GM23248 (cell line): ENCODE results near the gene RAD51B. TPM values are rescaled to one million over a fixed set of nuclear protein-coding genes. Genes with fewer than 3 reads are reported as not detected.
A peak's percentile ranks its signal among the peaks of the same experiment; 100 is the strongest.

Experiments used
- DNase-seq: peaks from one replicate; pipeline ENCODE4 v3.0.0-alpha.2; 2015
- H2AFZ ChIP-seq: fragments of 200-600 bp; sonication (generic); 2 replicates; pipeline ENCODE4 v1.6.1; 2016; ENCODE audit warnings: antibody characterized with exemption
- H3F3A ChIP-seq: fragments of 200-600 bp; sonication (generic); 2 replicates; pipeline ENCODE4 v1.6.1; 2016; ENCODE audit warnings: mild to moderate bottlenecking, antibody characterized with exemption, mixed run types; ENCODE audit not compliant: insufficient read depth
- H3K27ac ChIP-seq: fragments of 200-600 bp; sonication (generic); 2 replicates; pipeline ENCODE4 v1.5.1; 2016; ENCODE audit warnings: mild to moderate bottlenecking
- H3K27me3 ChIP-seq: fragments of 200-600 bp; sonication (generic); replicated peaks from 2 replicates; pipeline ENCODE4 v1.6.1; 2016; ENCODE audit warnings: mild to moderate bottlenecking; ENCODE audit not compliant: insufficient read depth
- H3K36me3 ChIP-seq: fragments of 200-600 bp; sonication (generic); 2 replicates; pipeline ENCODE4 v1.6.1; 2016; ENCODE audit warnings: low read depth, mild to moderate bottlenecking
- H3K4me1 ChIP-seq: fragments of 200-600 bp; sonication (generic); 2 replicates; pipeline ENCODE4 v1.6.1; 2016; ENCODE audit warnings: mild to moderate bottlenecking; ENCODE audit not compliant: insufficient read depth
- H3K4me2 ChIP-seq: fragments of 200-600 bp; sonication (generic); one replicate; pipeline ENCODE4 v1.6.1; 2016; ENCODE audit warnings: mild to moderate bottlenecking; ENCODE audit not compliant: unreplicated experiment
- H3K4me3 ChIP-seq: fragments of 200-600 bp; sonication (generic); 2 replicates; pipeline ENCODE4 v1.5.1; 2016; ENCODE audit warnings: mild to moderate bottlenecking
- H3K79me2 ChIP-seq: fragments of 200-600 bp; sonication (generic); 2 replicates; pipeline ENCODE4 v1.6.1; 2016; ENCODE audit warnings: mild to moderate bottlenecking; ENCODE audit not compliant: insufficient read depth
- H3K9ac ChIP-seq: fragments of 200-600 bp; sonication (generic); 2 replicates; pipeline ENCODE4 v1.6.1; 2016; ENCODE audit warnings: mild to moderate bottlenecking
- H3K9me2 ChIP-seq: fragments of 200-600 bp; sonication (generic); 2 replicates; pipeline ENCODE4 v1.6.1; 2016; ENCODE audit warnings: mixed run types, mild to moderate bottlenecking, moderate library complexity; ENCODE audit not compliant: insufficient read depth
- H3K9me3 ChIP-seq: fragments of 200-600 bp; sonication (generic); one replicate; pipeline ENCODE4 v1.6.1; 2017; ENCODE audit warnings: low read depth
- H4K20me1 ChIP-seq: fragments of 200-600 bp; sonication (generic); 2 replicates; pipeline ENCODE4 v1.6.0; 2016; ENCODE audit not compliant: insufficient read depth
- EZH2 ChIP-seq: fragments of 200-600 bp; sonication (generic); IDR thresholded peaks from 2 replicates; pipeline ENCODE4 v1.6.1; 2018; ENCODE audit warnings: antibody characterized with exemption, mild to moderate bottlenecking; ENCODE audit not compliant: insufficient read depth, poor library complexity, severe bottlenecking
- EZH2phosphoT487 ChIP-seq: fragments of 200-600 bp; sonication (generic); IDR thresholded peaks from 2 replicates; pipeline ENCODE4 v1.6.1; 2018; ENCODE audit warnings: antibody characterized with exemption, moderate library complexity, mild to moderate bottlenecking, low read depth; ENCODE audit not compliant: insufficient read depth
- WGBS, 2 experiments: methylation state at CpG; one replicate each; pipeline ENCODE4 v1.1.6; 2015 to 2017; ENCODE audit warnings: low lambda C conversion rate in 2 of 2, low coverage in 1 of 2; ENCODE audit errors: missing lambda C conversion rate in 2 of 2; 5-methylcytosine and 5-hydroxymethylcytosine counted together
- in situ Hi-C: fragments of 300-500 bp; cut with MboI; formaldehyde crosslinking; loops from 2 replicates; pipeline ENCODE4 v1.15.0; 2020
- polyA plus RNA-seq: library from polyadenylated mRNA; unstranded; fragments of >200 nt; fragmentation: Nextera tagmentation; extraction: Ambion mirVana; gene quantifications from 2 replicates; pipeline ENCODE4 v1.2.1, GENCODE V29; 2016
- total RNA-seq: library from RNA; depleted of rRNA; stranded (reverse); fragments of >200 nt; shearing (Covaris generic); gene quantifications from 2 replicates; pipeline ENCODE4 v1.2.3, GENCODE V29; 2014

Gene RAD51B
- total and polyA plus RNA-seq, 2 experiments from 2014 or later, result 4.0 to 8.8 TPM

GRCh38 chr14:68403191-68404145 lies 583.9 kb downstream of the RAD51B start:
- H3K27ac ChIP-seq, result peak overlapping the region; percentile 66
- in situ Hi-C loops, result no loop called here
- no peaks in the 10 kb centered on the region for H4K20me1 ChIP-seq
- no peaks in the 10 kb centered on the region for H3K9me2 ChIP-seq
- no peak overlapping the region for H3K4me3 ChIP-seq
- 28 to 29% methylated on average over 4 of the region's 4 CpGs for WGBS, 2 experiments
- no peak overlapping the region for H2AFZ ChIP-seq
- peak overlapping the region; percentile 42 for H3K4me2 ChIP-seq
- H3K79me2 ChIP-seq, result no peaks in the 10 kb centered on the region
- peak; percentile 68 for DNase-seq
- peak overlapping the region; percentile 21; the same call in 1 of the 2 replicates for H3K9ac ChIP-seq
- no peaks in the 10 kb centered on the region for H3K9me3 ChIP-seq
- no peaks in the 10 kb centered on the region for H3K27me3 ChIP-seq
- H3F3A ChIP-seq, result peaks cover 43% of the 10 kb centered on the region
- TF ChIP-seq EZH2phosphoT487 (no peak), EZH2 (no peak)
- H3K36me3 ChIP-seq, result no peaks in the 10 kb centered on the region
- H3K4me1 ChIP-seq, result peaks cover 61% of the 10 kb centered on the region

DNA sequence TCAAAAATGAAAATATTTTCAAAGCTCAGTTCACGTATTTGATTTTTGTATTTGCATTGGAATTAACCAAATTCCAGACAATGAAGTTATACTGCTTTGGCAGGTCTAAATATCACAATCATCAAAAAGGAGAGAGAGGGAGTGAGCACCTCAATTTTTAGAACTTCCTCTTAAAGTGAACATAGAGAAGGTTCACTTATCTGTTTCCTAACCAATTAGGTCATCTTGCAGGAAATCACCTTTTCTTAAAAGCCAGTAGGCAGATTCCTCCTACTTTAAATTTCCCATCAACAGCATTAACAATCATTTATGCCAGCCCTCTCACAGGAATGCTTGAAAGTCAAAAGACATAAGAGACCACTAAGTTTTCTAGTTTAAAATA lies 584.6 kb downstream of the RAD51B start:
- no peak for DNase-seq
- Histone ChIP-seq H3K4me3 (no peak overlapping the region), H3K4me1 (peaks cover 65% of the 10 kb centered on the region), H3F3A (peaks cover 40% of the 10 kb centered on the region), H3K27me3 (no peaks in the 10 kb centered on the region), H4K20me1 (no peaks in the 10 kb centered on the region), H2AFZ (no peak overlapping the region), H3K9ac (peak overlapping the region; percentile 17; the same call in 1 of the 2 replicates), H3K27ac (peak overlapping the region; percentile 66), H3K9me3 (no peaks in the 10 kb centered on the region), H3K36me3 (no peaks in the 10 kb centered on the region), H3K9me2 (no peaks in the 10 kb centered on the region), H3K4me2 (peak overlapping the region; percentile 42), H3K79me2 (no peaks in the 10 kb centered on the region)
- TF ChIP-seq EZH2, result no peak
- TF ChIP-seq EZH2phosphoT487, result no peak
- in situ Hi-C loops, result no loop called here
- 98 to 100% methylated on average over 1 of the region's 1 CpG for WGBS, 2 experiments

GRCh38 chr14:68404652-68405183 lies 585.1 kb downstream of the RAD51B start:
- Histone ChIP-seq H3F3A (peaks cover 45% of the 10 kb centered on the region), H3K9me2 (no peaks in the 10 kb centered on the region), H3K36me3 (no peaks in the 10 kb centered on the region), H3K27me3 (no peaks in the 10 kb centered on the region), H3K4me2 (no peak overlapping the region), H2AFZ (no peak overlapping the region), H3K4me3 (no peak overlapping the region), H3K79me2 (no peaks in the 10 kb centered on the region), H3K9ac (no peak overlapping the region), H4K20me1 (no peaks in the 10 kb centered on the region), H3K9me3 (no peaks in the 10 kb centered on the region), H3K27ac (no peak overlapping the region), H3K4me1 (peaks cover 70% of the 10 kb centered on the region)
- WGBS, 2 experiments, result 83 to 85% methylated on average over 5 of the region's 5 CpGs
- no peak for TF ChIP-seq EZH2
- no peak for TF ChIP-seq EZH2phosphoT487
- in situ Hi-C loops, result no loop called here
- DNase-seq, result no peak

GRCh38 chr14:68405961-68406360 lies 586.4 kb downstream of the RAD51B start:
- peak overlapping the region; percentile 19; the same call in 1 of the 2 replicates for H3K27ac ChIP-seq
- no peak overlapping the region for H3K9ac ChIP-seq
- peaks cover 45% of the 10 kb centered on the region for H3F3A ChIP-seq
- in situ Hi-C loops, result no loop called here
- H2AFZ ChIP-seq, result no peak overlapping the region
- H3K4me2 ChIP-seq, result peak overlapping the region; percentile 1
- no peaks in the 10 kb centered on the region for H4K20me1 ChIP-seq
- H3K79me2 ChIP-seq, result no peaks in the 10 kb centered on the region
- no peaks in the 10 kb centered on the region for H3K9me2 ChIP-seq
- peaks cover 66% of the 10 kb centered on the region for H3K4me1 ChIP-seq
- WGBS, 2 experiments, result 3 to 11% methylated on average over 1 of the region's 1 CpG
- no peaks in the 10 kb centered on the region for H3K27me3 ChIP-seq
- no peak overlapping the region for H3K4me3 ChIP-seq
- H3K9me3 ChIP-seq, result no peaks in the 10 kb centered on the region
- H3K36me3 ChIP-seq, result no peaks in the 10 kb centered on the region
- TF ChIP-seq EZH2phosphoT487 (no peak), EZH2 (no peak)
- DNase-seq, result peak; percentile 86
